Activated CD4-positive, alpha-beta T cell treated with anti-CD3 and anti-CD28 coated beads, Interleukin-2, Interleukin-6, amounts not matched to agents 100 ng/mL and 50 ng/mL, durations not matched to agents 16 hours and 8 hours (primary cell): ENCODE results near the gene C19orf12.
"Not testable (repeated sequence)": the region's sequence is repeated elsewhere in the genome, so short reads cannot be mapped to it uniquely, and the experiment has no call there.

Source experiments
- DNase-seq: peaks from one replicate; pipeline ENCODE4 v3.0.0-alpha.2; 2020

Gene C19orf12

DNA sequence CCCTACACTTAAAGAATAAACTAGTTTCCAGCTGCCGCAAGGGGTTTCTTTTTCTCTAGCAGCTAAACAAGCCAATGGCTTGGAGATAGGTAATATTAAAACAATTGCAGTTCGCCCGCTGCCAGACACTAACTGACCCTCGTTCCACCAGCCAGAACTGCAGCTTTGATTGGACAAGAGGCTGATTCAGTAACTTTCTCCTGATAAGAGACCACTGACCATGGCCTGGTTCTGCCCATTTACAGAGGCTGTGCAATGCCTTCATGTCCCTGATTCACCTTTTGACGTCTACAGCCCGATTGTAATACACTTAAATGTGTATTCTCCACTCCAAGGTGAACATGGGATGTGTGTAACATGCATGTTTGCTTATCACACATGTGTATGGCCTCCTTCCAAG lies 12.8 kb upstream of the C19orf12 start:
- no peak for DNase-seq

DNA sequence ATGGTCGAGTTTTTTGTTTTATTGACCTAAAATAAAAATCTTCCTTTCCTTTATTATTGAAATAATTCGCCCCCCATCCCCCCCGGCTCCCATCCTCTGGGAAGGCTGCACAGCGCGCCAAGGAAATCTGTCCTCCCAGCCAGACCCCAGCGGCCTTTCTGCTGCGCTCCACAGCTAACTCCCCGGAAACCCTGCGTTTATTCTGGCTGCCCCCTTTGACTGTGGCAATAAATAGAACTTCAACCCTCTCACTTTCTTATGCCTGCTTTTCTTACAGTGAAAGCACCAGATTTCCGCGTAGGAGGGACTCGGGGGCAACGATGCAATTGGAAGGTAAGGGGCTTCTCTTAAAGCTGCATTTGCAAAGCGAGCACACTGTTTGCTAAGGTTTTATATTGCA lies 9.7 kb upstream of the C19orf12 start:
- no peak for DNase-seq

DNA sequence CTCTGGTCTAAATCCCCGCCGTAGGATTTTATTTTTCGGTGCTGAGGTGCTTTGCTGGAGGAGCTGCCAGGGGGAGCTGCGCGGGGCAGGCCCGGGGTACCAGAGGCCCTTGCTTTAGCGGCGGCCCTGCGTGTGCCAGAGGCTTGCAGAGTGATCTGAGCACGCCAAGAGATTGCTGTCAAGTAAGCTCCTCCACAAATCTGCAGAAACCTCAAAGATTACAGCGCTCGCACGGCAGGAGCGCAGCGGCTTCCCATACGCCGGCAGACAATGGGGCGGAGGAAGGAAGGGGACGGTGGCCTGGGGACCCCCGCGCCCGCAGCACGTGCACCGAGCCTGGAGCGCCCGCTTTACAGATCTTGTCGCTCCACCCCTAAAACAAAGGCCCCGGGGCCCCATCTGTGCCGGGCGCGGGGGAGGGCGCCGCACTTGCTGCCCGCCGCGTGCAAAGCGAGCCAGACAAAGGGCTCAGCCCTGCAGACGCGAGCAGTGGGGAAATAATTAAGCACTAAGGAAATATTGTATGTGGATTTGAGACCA lies 9.1 kb upstream of the C19orf12 start:
- DNase-seq = no peak

DNA sequence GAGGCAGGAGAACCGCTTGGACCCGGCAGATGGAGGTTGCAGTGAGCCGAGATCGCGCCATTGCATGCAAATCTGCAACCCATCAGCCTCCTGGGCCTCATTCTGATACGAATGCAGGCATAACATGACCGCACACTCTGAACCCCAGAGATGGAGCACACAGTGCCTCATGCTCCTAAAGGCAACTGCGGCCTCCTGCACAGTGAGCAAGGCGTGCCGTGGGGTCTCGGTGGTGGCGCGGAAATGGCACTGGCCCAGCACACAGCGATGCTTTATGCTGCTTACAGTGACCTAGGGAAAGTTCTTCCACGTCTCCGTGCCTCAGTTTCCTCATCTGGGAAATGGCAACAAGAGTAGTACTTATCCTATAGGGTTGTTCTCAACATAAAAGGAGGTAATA lies 2.0 kb upstream of the C19orf12 start:
- DNase-seq = no peak

DNA sequence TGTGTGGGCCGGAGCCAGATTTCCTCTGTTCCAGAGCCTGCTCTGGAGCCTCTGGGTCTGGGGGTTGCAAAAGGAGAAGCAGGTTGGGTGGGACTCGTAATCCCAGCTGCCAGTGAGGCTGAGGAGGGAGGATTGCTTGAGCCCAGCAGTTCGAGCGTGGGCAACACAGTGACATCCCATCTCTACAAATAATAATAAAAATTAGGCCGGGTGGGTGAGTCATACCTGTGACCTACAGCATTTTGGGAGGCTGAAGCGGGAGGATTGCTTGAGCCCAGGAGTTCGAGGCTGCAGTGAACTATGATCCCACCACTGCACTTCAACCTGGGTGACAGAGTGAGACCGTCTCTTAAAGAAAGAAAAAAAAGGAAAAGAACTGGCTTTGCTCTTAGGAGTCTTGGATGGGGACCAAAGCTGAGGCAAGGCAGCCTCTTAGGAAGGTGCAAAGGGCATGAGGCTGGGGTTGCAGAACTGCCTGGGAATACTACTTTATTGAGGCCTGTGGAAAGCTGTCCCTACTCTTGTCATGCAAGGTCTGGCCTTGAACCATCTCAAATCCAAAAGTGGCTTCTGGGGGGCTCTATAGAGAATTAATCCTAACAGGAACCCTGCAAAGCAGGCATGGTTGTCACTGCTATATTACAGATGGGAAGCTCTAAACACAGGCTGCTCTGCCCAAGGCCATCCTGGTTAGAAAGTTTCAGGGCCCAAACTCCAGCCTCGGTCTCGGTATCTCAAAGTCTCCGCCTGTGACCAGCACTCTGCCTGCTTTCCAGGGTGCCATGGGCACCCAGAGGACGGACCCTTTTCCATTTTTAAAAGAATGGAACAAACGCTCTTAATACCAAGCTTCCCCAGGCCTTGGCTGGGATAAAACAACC lies 880 bp upstream of the C19orf12 start:
- DNase-seq = peak; percentile 35

DNA sequence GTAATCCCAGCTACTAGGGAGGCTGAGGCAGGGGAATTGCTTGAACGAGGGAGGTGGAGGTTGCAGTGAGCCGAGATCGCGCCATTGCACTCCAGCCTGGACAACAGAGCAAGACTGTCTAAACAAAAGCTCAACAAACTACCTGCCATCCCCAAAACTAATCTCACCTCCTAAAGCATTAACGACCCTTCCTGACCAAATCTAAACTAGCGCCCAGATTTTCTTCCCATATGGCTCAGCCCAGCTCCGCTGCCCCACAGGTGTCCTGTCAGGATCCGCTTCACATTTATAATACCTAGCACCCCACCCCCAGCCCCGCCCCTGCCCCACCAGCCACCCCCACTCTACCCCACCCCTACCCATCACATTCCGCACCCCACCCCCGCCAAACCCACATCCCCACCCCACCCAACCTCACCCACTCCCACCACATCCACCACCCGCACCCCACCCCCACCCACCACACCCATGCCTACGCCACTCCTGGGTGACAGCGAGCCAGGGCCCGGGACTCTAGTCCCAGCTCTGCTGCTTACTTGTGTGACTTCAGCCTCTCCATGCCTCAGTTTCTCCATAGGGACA lies 599 bp downstream of the C19orf12 start:
- no peak for DNase-seq

DNA sequence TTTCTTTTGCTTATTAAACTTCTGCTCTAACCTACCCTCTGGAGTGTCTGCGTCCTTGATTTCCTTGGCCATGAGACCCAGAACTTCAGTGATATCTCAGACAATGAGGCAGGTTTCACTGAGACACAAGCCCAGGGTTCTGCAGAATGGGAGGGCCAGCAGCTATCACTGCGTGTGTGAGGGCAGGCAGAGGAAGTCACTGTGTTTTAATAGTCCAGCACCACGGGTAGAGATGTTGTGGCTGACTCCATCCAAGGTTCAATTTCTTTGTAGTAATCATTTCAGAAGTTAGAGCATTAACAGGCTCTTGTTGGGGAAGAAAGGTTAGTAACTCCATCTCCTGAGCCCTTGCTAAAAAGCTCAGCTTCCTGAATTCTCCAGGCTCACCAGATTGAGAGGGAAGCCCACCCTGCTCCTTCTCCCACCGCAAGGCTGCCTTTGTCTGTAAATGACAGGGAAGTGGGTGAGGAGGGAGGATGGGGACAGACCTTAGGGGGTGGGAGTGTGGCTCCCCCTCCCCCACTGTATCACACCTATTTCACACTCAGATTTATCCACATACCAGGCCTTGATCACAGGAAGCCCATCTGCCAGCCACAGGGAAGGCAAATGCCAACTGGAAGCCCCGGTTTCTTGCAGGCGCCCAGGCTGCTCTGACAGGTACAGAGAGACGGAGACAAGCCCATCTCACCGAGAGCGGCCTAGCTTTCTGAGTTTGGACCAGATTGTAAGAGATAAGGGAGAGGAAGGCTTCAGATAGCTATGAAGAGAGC lies 2.1 kb downstream of the C19orf12 start:
- peak; percentile 32 for DNase-seq

DNA sequence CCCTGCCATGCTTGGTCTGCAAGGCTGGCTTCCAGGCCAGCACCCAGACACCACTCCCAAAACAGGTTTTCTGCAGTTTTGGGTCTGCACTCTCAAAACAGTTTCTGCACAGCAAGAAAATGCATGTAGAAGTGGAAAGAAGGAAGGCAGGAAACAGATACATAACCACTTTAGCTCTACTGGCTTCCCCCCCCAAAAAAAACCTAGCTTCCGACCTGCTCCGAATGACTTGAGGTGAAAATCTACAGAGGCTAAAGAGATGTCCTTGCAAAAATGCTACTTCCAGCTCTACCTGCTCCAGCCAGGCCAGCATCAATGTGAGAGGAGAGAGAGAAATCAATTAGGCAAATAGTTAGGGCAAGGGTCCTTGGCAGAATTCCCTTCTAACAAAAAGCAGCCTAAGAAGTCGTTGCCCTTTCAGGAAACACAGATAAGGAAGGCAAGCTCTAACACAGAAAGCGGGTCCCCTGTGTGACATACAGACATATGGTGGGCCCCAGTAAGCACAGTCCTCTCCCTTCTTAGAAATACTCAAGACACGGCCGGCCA lies 3.4 kb downstream of the C19orf12 start:
- DNase-seq = no peak

DNA sequence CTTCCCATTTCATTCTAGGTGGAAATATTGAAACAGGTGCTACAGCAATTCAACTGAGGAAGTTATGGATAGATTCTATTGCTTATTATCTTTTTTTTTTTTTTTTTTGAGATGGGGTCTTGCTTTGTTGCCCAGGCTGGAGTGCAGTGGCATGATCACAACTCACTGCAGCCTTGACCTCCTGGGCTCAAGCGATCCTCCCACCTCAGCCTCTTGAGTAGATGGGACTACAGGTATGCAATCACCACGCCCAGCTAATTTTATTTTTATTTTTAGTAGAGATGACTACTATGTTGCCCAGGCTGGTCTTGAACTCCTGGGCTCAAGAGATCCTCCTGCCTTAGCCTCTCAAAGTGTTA lies 5.6 kb downstream of the C19orf12 start:
- not testable (repeated sequence) for DNase-seq

DNA sequence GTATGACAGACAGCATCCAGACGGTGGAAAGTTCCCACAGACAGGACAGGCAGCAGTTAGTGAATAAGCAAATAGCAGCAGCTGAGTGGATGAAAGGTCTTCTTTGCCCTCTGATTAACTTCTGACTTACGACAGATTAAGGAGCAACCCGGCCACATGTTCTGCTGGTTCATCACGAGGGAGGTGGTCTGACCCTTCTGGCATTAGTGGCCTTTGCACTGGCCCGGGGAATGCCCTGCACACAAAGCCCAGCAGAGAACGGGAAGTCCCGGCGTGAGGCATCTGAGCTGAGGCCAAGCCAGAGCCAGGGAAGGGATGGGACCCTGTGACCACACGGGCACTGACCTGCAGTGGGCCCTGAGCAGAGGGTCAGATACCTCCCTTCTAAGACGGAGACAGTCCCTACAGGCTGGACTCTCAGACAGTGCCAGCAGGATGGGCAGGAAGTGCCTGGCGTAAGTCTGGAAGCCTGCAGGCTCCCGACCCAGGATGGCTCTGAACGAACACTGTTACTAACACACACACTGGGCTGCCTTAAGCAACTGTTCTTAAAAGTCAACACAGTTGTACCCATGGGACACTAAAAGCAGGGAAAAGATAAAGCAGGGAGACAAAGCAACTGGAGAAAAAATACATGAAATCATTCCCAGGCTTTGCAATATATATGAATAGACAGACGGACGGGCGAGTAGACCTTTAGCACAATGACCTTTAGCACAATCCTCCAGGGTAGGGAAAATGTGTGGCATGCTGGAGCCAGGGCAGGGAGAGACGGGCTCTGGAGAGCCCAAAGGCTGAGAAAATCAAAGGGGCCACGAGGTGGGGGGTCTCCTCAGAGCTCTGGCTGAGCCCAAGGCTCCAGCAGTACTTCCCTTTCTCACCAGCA lies 6.3 kb downstream of the C19orf12 start:
- no peak for DNase-seq

DNA sequence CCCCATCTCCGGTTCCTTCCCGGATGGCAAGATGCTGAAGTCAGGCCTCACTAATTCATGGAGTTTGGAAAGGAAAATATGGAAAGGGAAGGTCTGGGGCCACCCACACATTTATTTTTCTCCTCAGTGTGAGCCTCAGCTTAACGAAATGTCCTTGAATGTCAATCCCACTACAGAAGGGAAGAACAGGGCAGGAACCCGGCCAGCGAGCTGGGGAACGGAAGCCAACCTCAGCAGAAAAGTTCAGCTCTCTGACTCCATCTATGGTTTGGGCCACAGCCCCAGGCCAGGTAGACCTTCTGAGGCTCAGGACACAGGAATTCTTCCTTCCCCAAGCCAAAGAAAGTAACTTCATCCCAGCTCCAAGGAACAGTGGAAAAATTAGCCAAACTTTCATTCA lies 8.4 kb downstream of the C19orf12 start:
- DNase-seq = no peak

DNA sequence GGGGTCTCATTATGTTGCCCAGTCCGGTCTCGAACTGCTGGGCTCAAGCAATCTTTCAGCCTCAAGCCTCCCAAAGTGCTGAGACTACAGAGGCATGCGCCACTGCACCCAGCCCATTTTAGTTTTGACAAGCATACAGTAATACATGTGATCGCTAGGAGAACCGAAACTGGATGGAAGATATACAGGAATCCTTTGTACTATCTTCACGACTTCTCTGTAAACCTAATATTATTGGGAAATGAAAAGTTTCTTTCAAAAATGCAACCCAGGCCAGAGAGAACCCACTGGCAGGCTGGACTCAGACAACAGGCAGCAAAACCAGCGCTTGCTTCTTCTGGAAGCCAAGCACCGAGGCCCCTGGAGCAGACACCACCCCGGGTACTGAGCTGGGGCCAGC lies 9.4 kb downstream of the C19orf12 start:
- no peak for DNase-seq

DNA sequence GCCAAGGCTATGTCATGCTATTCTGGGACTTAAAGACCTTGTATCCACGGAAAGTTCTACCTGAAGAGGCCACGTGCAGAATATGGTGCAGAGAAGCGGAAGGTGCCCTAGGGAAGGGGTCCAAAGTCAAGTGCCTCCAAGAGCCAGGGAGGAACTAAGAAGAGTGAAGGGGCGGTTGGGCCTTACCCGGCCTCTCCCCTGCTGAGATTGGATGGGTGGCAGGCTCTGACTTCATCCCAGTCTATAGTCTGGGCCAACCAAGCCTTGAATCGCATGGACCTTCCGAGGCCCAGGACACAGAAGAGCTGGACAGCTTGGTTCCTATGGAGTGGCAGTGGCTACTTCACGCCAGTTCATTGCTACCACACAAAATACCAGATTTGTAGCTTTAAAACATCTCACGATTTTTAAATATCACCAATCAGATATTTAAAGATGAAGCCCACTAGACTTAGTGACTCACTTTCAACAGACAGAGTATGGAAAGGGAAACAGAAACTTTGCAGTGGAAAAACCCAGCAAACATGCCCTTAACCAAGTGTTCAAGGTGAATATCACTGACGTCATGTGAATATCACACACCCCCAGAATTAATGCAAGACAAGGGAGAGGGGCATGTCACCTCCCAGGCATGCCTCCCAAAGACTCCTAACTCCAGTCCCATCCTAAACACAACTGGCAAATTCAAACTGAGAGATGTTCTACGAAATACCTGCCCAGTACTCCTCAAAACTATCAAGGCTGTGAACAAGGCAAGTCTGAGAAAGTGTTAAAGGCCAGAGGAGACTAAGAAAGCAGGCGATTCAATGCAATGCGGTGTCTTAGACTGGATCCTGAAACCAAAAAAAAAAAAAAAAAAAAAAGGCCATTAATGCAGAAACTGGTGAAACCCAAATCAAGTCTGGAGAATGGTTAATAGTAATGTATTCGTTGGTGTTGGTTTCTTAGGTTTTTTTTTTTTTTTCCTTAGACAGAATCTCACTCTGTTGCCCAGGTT lies 10.2 kb downstream of the C19orf12 start:
- peak; percentile 59 for DNase-seq

DNA sequence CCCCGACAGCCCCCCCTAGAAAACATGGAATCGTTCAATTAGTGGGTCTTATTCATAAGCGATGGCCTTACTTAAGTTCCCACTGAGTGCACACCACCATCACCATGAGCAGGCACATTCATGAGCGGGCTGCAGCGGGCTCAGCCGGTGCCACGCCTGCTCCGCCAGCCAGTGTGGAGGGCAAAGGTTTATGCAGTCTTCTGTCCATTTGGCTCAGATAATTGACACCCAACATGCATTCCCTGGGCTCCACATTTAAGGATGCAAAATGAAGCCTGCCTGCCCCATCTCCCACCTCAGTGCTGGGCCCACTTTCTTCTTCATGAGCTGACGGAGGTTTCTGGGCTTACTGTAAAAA lies 12.1 kb downstream of the C19orf12 start:
- DNase-seq = no peak

DNA sequence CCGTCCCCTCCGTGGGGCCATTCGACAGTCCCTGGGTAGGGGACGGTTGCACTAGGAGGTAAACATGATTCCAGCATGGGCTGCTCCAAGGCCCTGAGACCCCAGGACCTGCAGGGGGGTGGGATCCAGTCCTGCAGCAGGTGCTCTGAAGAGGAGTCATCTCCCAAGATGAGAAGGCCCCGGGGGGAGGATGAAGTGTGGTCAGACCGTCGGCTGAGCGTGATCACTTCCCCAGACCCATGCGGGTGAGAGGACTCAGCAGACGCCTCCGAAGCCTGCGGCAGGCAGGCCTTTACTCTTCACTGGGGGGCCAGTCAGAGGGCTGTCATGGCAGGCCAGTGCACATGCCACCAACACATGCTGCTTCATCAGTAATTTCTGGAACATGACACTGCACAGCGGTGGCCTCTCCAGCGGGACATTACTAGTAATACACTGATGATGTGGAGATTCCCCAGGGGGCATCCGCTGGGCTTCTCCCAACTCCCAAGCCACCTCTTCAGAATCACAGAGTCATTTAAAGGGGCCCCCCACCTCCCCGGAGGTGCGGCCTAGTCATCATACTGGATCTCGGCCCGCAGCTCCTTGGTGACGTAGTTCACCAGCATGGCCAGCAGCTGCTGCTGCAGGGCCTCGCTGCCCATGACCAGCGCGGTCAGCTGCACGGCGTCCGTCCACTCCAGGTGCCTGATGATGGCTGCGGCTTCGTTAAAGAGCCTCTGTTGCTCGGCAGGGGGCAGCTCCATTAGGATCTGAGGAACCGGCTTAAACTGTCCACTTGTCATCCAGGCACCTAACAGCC lies 12.7 kb downstream of the C19orf12 start:
- DNase-seq = no peak

DNA sequence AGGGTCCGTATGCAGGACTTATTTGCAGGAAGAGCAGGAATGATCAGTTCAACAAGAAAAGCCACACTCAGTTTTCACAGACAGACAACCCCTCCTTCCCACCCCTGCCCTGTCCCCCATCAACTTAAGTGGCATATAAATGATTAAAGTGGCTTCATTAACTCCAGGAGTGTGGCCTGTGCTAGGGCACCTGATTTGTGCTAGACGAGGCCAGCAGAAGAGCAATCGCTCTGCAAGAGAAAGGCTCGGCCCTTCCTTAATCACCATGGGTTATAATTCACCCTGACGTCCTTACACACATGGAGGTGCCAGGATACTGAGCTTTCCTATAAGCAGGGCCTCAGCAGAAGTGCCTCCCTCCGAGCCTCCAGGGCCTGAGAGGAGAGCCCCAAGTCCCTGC lies 14.6 kb downstream of the C19orf12 start:
- no peak for DNase-seq

DNA sequence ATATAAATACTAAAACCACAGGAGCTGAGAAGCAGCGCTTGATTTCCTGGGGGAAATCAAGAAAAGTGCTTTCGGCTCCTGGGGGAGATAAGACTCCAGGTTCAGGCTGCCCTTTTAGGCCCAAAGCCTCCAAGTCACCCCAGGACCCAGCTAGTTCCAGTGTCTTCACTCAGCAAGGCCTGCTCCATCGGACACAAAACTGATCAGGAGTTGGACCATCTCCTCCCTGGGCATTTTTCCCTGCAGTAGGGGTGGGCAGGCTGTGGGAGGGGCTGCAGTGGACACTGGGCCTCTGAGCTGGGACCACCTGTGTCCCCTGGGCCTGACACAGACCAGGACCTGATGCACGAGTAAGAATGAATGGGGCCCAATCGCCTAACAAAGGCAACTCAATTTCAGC lies 15.2 kb downstream of the C19orf12 start:
- DNase-seq = no peak

DNA sequence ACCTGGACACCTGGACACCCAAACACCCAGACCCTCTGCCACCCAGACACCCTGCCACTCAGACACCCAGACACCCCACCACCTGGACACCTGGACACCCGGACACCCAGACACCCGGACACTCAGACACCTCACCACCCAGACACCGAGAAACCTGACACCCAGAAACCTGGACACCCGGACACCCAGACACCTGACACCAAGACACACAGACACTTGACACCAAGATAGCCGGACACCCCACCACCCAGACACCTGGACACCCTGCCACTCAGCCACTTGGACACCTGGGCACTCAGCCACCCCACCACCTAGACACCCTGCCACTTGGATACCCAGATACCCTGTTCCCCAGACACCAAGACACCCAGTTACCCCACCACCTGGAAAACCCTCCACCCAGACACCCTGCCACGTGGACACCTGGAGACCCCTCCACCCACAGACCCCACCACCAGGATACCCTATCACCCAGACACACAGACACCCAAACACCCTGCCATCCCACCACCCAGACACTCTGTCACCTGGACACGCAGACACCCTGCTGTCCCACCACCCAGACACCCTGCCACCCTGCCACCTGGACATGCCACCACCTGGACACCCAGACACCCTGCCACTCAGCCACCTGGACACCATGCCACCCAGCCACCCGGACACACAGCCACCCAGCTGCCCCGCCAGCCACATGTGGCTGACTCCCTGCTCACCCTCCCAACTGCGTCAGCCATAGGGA lies 17.4 kb downstream of the C19orf12 start:
- DNase-seq = no peak

DNA sequence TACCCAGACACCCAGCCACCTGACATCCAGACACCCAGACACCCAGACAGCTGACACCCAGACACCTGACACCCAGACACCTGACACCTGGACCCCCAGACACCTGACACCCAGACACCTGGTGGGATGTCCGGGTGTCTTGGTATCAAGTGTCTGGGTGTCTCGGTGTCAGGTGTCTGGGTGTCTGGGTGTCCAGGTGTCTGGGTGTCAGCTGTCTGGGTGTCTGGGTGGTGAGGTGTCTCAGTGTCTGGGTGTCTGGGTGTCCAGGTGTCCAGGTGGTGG lies 18.6 kb downstream of the C19orf12 start:
- no peak for DNase-seq
